NCI-H128 (cell line): ENCODE data around the gene CXCR4.
"Not testable (repeated sequence)": the region's sequence is repeated elsewhere in the genome, so short reads cannot be mapped to it uniquely, and the experiment has no call there.

Experiments
- DNase-seq: peaks from one replicate; lab custom pipeline; 2025; ENCODE audit not compliant: unreplicated experiment; lab: John Stamatoyannopoulos, UW

CXCR4 gene

GRCh38 chr2:136115183-136115761 lies 2.7 kb downstream of the CXCR4 start:
- no peak for DNase-seq

- no peak for DNase-seq
Measured at GRCh38 chr2:136114382-136114781, 3.6 kb downstream of the CXCR4 start.

GRCh38 chr2:136113209-136113971 lies 4.6 kb downstream of the CXCR4 start:
- DNase-seq = no peak

GRCh38 chr2:136112317-136113208 lies 5.4 kb downstream of the CXCR4 start:
- DNase-seq = no peak

GRCh38 chr2:136111711-136112110 lies 6.2 kb downstream of the CXCR4 start:
- no peak for DNase-seq

- DNase-seq = no peak
Measured at GRCh38 chr2:136110526-136110925, 7.4 kb downstream of the CXCR4 start.

- no peak for DNase-seq
Measured at GRCh38 chr2:136108463-136108862, 9.5 kb downstream of the CXCR4 start.

GRCh38 chr2:136107051-136108033 lies 10.6 kb downstream of the CXCR4 start:
- no peak for DNase-seq

- DNase-seq = no peak
Measured at GRCh38 chr2:136106505-136106904, 11.4 kb downstream of the CXCR4 start.

GRCh38 chr2:136104977-136105376 lies 13.0 kb downstream of the CXCR4 start:
- no peak for DNase-seq

GRCh38 chr2:136101042-136101441 lies 16.9 kb downstream of the CXCR4 start:
- no peak for DNase-seq

GRCh38 chr2:136098441-136098840 lies 19.5 kb downstream of the CXCR4 start:
- no peak for DNase-seq

GRCh38 chr2:136093583-136093982 lies 24.4 kb downstream of the CXCR4 start:
- DNase-seq = no peak

- DNase-seq = no peak
Measured at GRCh38 chr2:136091899-136092298, 26.1 kb downstream of the CXCR4 start.

- DNase-seq = not testable (repeated sequence)
Measured at GRCh38 chr2:136087901-136088460, 30.0 kb downstream of the CXCR4 start.

- no peak for DNase-seq
Measured at GRCh38 chr2:136086253-136087016, 31.5 kb downstream of the CXCR4 start.

- no peak for DNase-seq
Measured at GRCh38 chr2:136085453-136086209, 32.3 kb downstream of the CXCR4 start.

- DNase-seq = no peak
Measured at GRCh38 chr2:136081582-136082210, 36.3 kb downstream of the CXCR4 start.
